HG02678 (cell line): ENCODE data around the gene TFR2.

Source experiments
- ATAC-seq: cut with Tn5 transposase; IDR thresholded peaks from one replicate; pipeline ENCODE4 v1.9.1; 2021; ENCODE audit warnings: mild to moderate bottlenecking, moderate library complexity; ENCODE audit not compliant: unreplicated experiment

TFR2 gene

GRCh38 chr7:100588438-100588837 is 52.9 kb downstream of the TFR2 start:
- no peak for ATAC-seq

- ATAC-seq, result peak; percentile 86
Measured at GRCh38 chr7:100586266-100587025, 54.9 kb downstream of the TFR2 start, which contains the start of gene FBXO24. Gene FBXO24 (plus strand): TSS chr7:100586328. CDS start chr7:100586626, 298 bp downstream.

GRCh38 chr7:100585511-100586265 is 55.7 kb downstream of the TFR2 start, which contains the start of gene LRCH4:
Gene LRCH4 (minus strand): TSS chr7:100586129. CDS start chr7:100586100, 29 bp downstream.
- peak; percentile 26 for ATAC-seq

- no peak for ATAC-seq
Measured at GRCh38 chr7:100584683-100585510, 56.5 kb downstream of the TFR2 start.

- no peak for ATAC-seq
Measured at GRCh38 chr7:100584054-100584682, 57.2 kb downstream of the TFR2 start.

- ATAC-seq, result no peak
Measured at GRCh38 chr7:100583132-100584053, 58.0 kb downstream of the TFR2 start.

- no peak for ATAC-seq
Measured at GRCh38 chr7:100582650-100583049, 58.7 kb downstream of the TFR2 start.

GRCh38 chr7:100582041-100582579 is 59.2 kb downstream of the TFR2 start:
- ATAC-seq, result no peak

- no peak for ATAC-seq
Measured at GRCh38 chr7:100580466-100581283, 60.7 kb downstream of the TFR2 start.

- ATAC-seq, result no peak
Measured at GRCh38 chr7:100578246-100579183, 62.8 kb downstream of the TFR2 start.

GRCh38 chr7:100577507-100577906 is 63.8 kb downstream of the TFR2 start:
- no peak for ATAC-seq

GRCh38 chr7:100577103-100577502 is 64.2 kb downstream of the TFR2 start:
- ATAC-seq, result no peak

GRCh38 chr7:100576384-100576993 is 64.9 kb downstream of the TFR2 start:
- no peak for ATAC-seq

GRCh38 chr7:100575746-100576383 is 65.5 kb downstream of the TFR2 start:
- no peak for ATAC-seq

- ATAC-seq, result no peak
Measured at GRCh38 chr7:100575206-100575631, 66.1 kb downstream of the TFR2 start.
